ENCODE results near the gene CAPN10. TPM values are rescaled to one million over a fixed set of nuclear protein-coding genes. Genes with fewer than 3 reads are reported as not detected.

Gene CAPN10
- polyA plus RNA-seq, 1 experiment: 5.6 TPM

GRCh38 chr2:240574386-240575100 is 12.0 kb upstream of the CAPN10 start:
- Histone ChIP-seq H3K27ac (ENCODE audit: low read depth, low read length) (no peak overlapping the region), H3K27me3 (ENCODE audit: control insufficient read depth, insufficient read depth, low read length) (no peaks in the 10 kb centered on the region), H3K4me3 (ENCODE audit: low read depth, low read length) (no peak overlapping the region), H3K9me3 (ENCODE audit: control insufficient read depth, insufficient read depth, low read length) (no peaks in the 10 kb centered on the region; the same call in 1 of the 2 replicates)
- TF ChIP-seq, protein P1, sequence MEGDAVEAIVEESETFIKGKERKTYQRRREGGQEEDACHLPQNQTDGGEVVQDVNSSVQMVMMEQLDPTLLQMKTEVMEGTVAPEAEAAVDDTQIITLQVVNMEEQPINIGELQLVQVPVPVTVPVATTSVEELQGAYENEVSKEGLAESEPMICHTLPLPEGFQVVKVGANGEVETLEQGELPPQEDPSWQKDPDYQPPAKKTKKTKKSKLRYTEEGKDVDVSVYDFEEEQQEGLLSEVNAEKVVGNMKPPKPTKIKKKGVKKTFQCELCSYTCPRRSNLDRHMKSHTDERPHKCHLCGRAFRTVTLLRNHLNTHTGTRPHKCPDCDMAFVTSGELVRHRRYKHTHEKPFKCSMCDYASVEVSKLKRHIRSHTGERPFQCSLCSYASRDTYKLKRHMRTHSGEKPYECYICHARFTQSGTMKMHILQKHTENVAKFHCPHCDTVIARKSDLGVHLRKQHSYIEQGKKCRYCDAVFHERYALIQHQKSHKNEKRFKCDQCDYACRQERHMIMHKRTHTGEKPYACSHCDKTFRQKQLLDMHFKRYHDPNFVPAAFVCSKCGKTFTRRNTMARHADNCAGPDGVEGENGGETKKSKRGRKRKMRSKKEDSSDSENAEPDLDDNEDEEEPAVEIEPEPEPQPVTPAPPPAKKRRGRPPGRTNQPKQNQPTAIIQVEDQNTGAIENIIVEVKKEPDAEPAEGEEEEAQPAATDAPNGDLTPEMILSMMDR (IDR thresholded peaks at IDR 0.05; ENCODE audit: low read depth, low read length): no peak
- POLR2A ChIA-PET: no interaction called here
- DNase-seq (ENCODE audit: low read depth, low spot score): no peak
- CTCF ChIA-PET: no interaction called here

GRCh38 chr2:240575101-240575965 is 11.2 kb upstream of the CAPN10 start:
- no peak overlapping the region for H3K4me3 ChIP-seq (ENCODE audit: low read depth, low read length)
- POLR2A ChIA-PET: interaction anchor here (2.0 kb wide), 1 partner anchor 11 kb away, joined by 5 read pairs; the partner anchor contains the start of gene CAPN10
- TF ChIP-seq, protein P1 (IDR thresholded peaks at IDR 0.05; ENCODE audit: low read depth, low read length): no peak
- no peak overlapping the region for H3K27ac ChIP-seq (ENCODE audit: low read depth, low read length)
- CTCF ChIA-PET: no interaction called here
- H3K9me3 ChIP-seq (ENCODE audit: control insufficient read depth, insufficient read depth, low read length): no peaks in the 10 kb centered on the region; the same call in 1 of the 2 replicates
- no peak for DNase-seq (ENCODE audit: low read depth, low spot score)
- no peaks in the 10 kb centered on the region for H3K27me3 ChIP-seq (ENCODE audit: control insufficient read depth, insufficient read depth, low read length)

DNA sequence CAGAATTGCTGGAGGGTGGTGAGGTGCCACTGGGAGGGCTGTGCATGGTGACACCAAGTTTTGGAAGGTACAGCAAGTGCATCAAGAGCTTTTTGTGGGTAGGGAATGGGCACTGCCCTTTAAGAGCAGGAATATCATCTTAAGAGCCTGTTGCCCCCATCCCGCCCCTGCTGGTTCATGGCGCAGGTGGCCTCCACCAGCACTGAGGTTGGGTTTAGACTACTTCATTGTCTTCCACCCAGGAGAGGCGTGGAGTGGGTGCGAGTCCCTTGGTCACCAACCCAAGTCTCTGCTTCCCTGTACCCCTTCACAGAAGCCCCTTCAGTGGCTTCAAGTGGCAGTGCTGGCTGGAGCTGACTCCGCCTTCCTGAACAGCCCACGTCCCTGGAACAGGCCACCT is 10.5 kb upstream of the CAPN10 start:
- ChIA-PET CTCF (no interaction called here), POLR2A (interaction anchor here (2.0 kb wide), 1 partner anchor 10 kb away, joined by 5 read pairs; the partner anchor contains the start of gene CAPN10)
- DNase-seq (ENCODE audit: low read depth, low spot score): no peak
- TF ChIP-seq, protein P1 (IDR thresholded peaks at IDR 0.05; ENCODE audit: low read depth, low read length): no peak
- Histone ChIP-seq H3K9me3 (ENCODE audit: control insufficient read depth, insufficient read depth, low read length) (no peaks in the 10 kb centered on the region; the same call in 1 of the 2 replicates), H3K27me3 (ENCODE audit: control insufficient read depth, insufficient read depth, low read length) (no peaks in the 10 kb centered on the region), H3K4me3 (ENCODE audit: low read depth, low read length) (no peak overlapping the region), H3K27ac (ENCODE audit: low read depth, low read length) (no peak overlapping the region)

- CTCF ChIA-PET: no interaction called here
- POLR2A ChIA-PET: interaction anchor here (2.0 kb wide), 1 partner anchor 9 kb away, joined by 5 read pairs; the partner anchor contains the start of gene CAPN10
Observed at GRCh38 chr2:240576436-240577205, 9.9 kb upstream of the CAPN10 start.

More at GRCh38 chr2:240576436-240577205, 9.9 kb upstream of the CAPN10 start:
- H3K4me3 ChIP-seq (ENCODE audit: low read depth, low read length): no peak overlapping the region
- no peaks in the 10 kb centered on the region for H3K27me3 ChIP-seq (ENCODE audit: control insufficient read depth, insufficient read depth, low read length)
- TF ChIP-seq, protein P1 (IDR thresholded peaks at IDR 0.05; ENCODE audit: low read depth, low read length): no peak
- H3K9me3 ChIP-seq (ENCODE audit: control insufficient read depth, insufficient read depth, low read length): no peaks in the 10 kb centered on the region; the same call in 1 of the 2 replicates
- no peak overlapping the region for H3K27ac ChIP-seq (ENCODE audit: low read depth, low read length)
- DNase-seq (ENCODE audit: low read depth, low spot score): no peak

All from AG04450 (cell line).